H9 (cell line): ENCODE measurements around the gene ARID3A. TPM values are rescaled to one million over a fixed set of nuclear protein-coding genes. Genes with fewer than 3 reads are reported as not detected.

ENCODE experiments used
- DNase-seq: peaks from one replicate; pipeline ENCODE4 v3.0.0-alpha.2; 2017
- H2AFZ ChIP-seq: one replicate; pipeline ENCODE4 v1.6.1; 2013; ENCODE audit warnings: mild to moderate bottlenecking, low read length, control low read depth, moderate library complexity
- H2AK5ac ChIP-seq: 2 replicates; pipeline ENCODE4 v1.6.1; 2013; ENCODE audit warnings: low read length, control low read depth, mixed read lengths; ENCODE audit not compliant: insufficient read length
- H2BK120ac ChIP-seq: one replicate; pipeline ENCODE4 v1.6.1; 2013; ENCODE audit warnings: low read depth, mild to moderate bottlenecking, low read length, control low read depth, inconsistent platforms; ENCODE audit not compliant: poor library complexity, severe bottlenecking
- H2BK12ac ChIP-seq: 2 replicates; pipeline ENCODE4 v1.6.1; 2013; ENCODE audit warnings: low read length, control low read depth, mixed read lengths, low read depth; ENCODE audit not compliant: insufficient read length
- H2BK15ac ChIP-seq: 2 replicates; pipeline ENCODE4 v1.6.1; 2013; ENCODE audit warnings: low read depth, low read length, control low read depth
- H2BK20ac ChIP-seq: one replicate; pipeline ENCODE4 v1.6.1; 2013; ENCODE audit warnings: low read depth, mild to moderate bottlenecking, low read length, control low read depth, inconsistent platforms; ENCODE audit not compliant: poor library complexity, severe bottlenecking
- H2BK5ac ChIP-seq: 2 replicates; pipeline ENCODE4 v1.6.1; 2013; ENCODE audit warnings: low read length, control low read depth, mixed read lengths; ENCODE audit not compliant: insufficient read length
- H3K14ac ChIP-seq: 2 replicates; pipeline ENCODE4 v1.6.1; 2013; ENCODE audit warnings: low read length, control low read depth; ENCODE audit not compliant: insufficient read depth
- H3K18ac ChIP-seq: 2 replicates; pipeline ENCODE4 v1.6.1; 2013; ENCODE audit warnings: low read depth, mild to moderate bottlenecking, mixed read lengths, low read length, control low read depth; ENCODE audit not compliant: insufficient read length
- H3K23ac ChIP-seq: 2 replicates; pipeline ENCODE4 v1.6.1; 2013; ENCODE audit warnings: low read length, control low read depth, mixed read lengths, low read depth; ENCODE audit not compliant: insufficient read length
- H3K23me2 ChIP-seq: 2 replicates; pipeline ENCODE4 v1.6.1; 2013; ENCODE audit warnings: low read depth, mild to moderate bottlenecking, mixed read lengths, low read length, control low read depth; ENCODE audit not compliant: insufficient read length, poor library complexity, severe bottlenecking
- H3K27ac ChIP-seq: 2 replicates; pipeline ENCODE4 v1.5.1; 2013; ENCODE audit warnings: low read length, control low read depth, mixed read lengths, low read depth; ENCODE audit not compliant: insufficient read length
- H3K27me3 ChIP-seq: 2 replicates; pipeline ENCODE4 v1.6.1; 2013; ENCODE audit warnings: low read length, control low read depth, inconsistent platforms; ENCODE audit not compliant: insufficient read depth
- H3K4ac ChIP-seq: 2 replicates; pipeline ENCODE4 v1.6.1; 2013; ENCODE audit warnings: low read depth, mild to moderate bottlenecking, control low read depth, inconsistent platforms, low read length, moderate library complexity
- H3K4me1 ChIP-seq: 2 replicates; pipeline ENCODE4 v1.6.1; 2013; ENCODE audit warnings: low read length, control low read depth, inconsistent platforms; ENCODE audit not compliant: insufficient read depth
- H3K4me2 ChIP-seq: 2 replicates; pipeline ENCODE4 v1.6.1; 2013; ENCODE audit warnings: low read length, control low read depth, mixed read lengths; ENCODE audit not compliant: insufficient read length, insufficient read depth
- H3K56ac ChIP-seq: 2 replicates; pipeline ENCODE4 v1.6.1; 2013; ENCODE audit warnings: low read depth, mild to moderate bottlenecking, mixed read lengths, low read length, control low read depth; ENCODE audit not compliant: insufficient read length
- H3K79me1 ChIP-seq: 2 replicates; pipeline ENCODE4 v1.6.1; 2013; ENCODE audit warnings: low read depth, mild to moderate bottlenecking, moderate library complexity, low read length, control low read depth, inconsistent platforms; ENCODE audit not compliant: insufficient read depth, poor library complexity, severe bottlenecking
- H3K79me2 ChIP-seq: 2 replicates; pipeline ENCODE4 v1.6.1; 2013; ENCODE audit warnings: low read length, control low read depth, inconsistent platforms; ENCODE audit not compliant: insufficient read depth
- H3K9ac ChIP-seq: 2 replicates; pipeline ENCODE4 v1.6.1; 2013; ENCODE audit warnings: low read length, control low read depth, mixed read lengths; ENCODE audit not compliant: insufficient read length; ENCODE audit errors: extremely low read depth
- H3K9me3 ChIP-seq: one replicate; pipeline ENCODE4 v1.6.1; 2013; ENCODE audit warnings: low read depth, low read length, inconsistent platforms; ENCODE audit not compliant: control insufficient read depth
- H3T11ph ChIP-seq: one replicate; pipeline ENCODE4 v1.6.1; 2013; ENCODE audit warnings: mild to moderate bottlenecking, low read length, control low read depth, inconsistent platforms
- H4K20me1 ChIP-seq: one replicate; pipeline ENCODE4 v1.6.1; 2013; ENCODE audit not compliant: control insufficient read depth, insufficient read length, insufficient read depth
- H4K5ac ChIP-seq: 2 replicates; pipeline ENCODE4 v1.6.1; 2013; ENCODE audit warnings: low read depth, mild to moderate bottlenecking, mixed read lengths, low read length, control low read depth; ENCODE audit not compliant: insufficient read length
- H4K8ac ChIP-seq: replicated peaks from 2 replicates; pipeline ENCODE4 v1.6.1; 2013; ENCODE audit warnings: low read length, control low read depth, mixed read lengths, low read depth; ENCODE audit not compliant: insufficient read length
- H4K91ac ChIP-seq: 2 replicates; pipeline ENCODE4 v1.6.1; 2013; ENCODE audit warnings: low read depth, mild to moderate bottlenecking, moderate library complexity, mixed read lengths, low read length, control low read depth; ENCODE audit not compliant: insufficient read length
- H3K27ac Mint-ChIP-seq, 3 experiments: 2 replicates in 2 of 3; 3 replicates in 1 of 3; pipeline ENCODE4 v1.8.0; 2020 to 2021; ENCODE audit warnings: mixed read lengths in 3 of 3, mild to moderate bottlenecking in 1 of 3, moderate library complexity in 1 of 3
- H3K27me3 Mint-ChIP-seq: 2 replicates; pipeline ENCODE4 v1.8.0; 2021; ENCODE audit warnings: low read depth, mild to moderate bottlenecking, moderate library complexity, mixed read lengths
- H3K36me3 Mint-ChIP-seq, 3 experiments: 2 replicates in 2 of 3; 3 replicates in 1 of 3; pipeline ENCODE4 v1.8.0; 2020 to 2021; ENCODE audit warnings: low read depth in 3 of 3, mixed read lengths in 3 of 3; ENCODE audit not compliant: insufficient read depth in 1 of 3
- H3K4me1 Mint-ChIP-seq, 2 experiments: 2 replicates each; pipeline ENCODE4 v1.8.0; 2020; ENCODE audit warnings: mixed read lengths in 2 of 2
- H3K4me3 Mint-ChIP-seq, 2 experiments: 2 replicates in 1 of 2; 3 replicates in 1 of 2; pipeline ENCODE4 v1.8.0; 2020 to 2021; ENCODE audit warnings: mild to moderate bottlenecking in 2 of 2, mixed read lengths in 2 of 2, moderate library complexity in 1 of 2
- H3K9me3 Mint-ChIP-seq, 2 experiments: 2 replicates in 1 of 2; 3 replicates in 1 of 2; pipeline ENCODE4 v1.8.0; 2020; ENCODE audit warnings: mild to moderate bottlenecking in 2 of 2, mixed read lengths in 2 of 2, moderate library complexity in 1 of 2
- CTCF ChIP-seq: fragments of 200-600 bp; sonication (generic); conservative IDR thresholded peaks from 3 replicates; pipeline ENCODE4 v1.8.0; 2021; ENCODE audit warnings: antibody characterized with exemption, mild to moderate bottlenecking
- WGBS: extraction: QIAGEN DNeasy Blood & Tissue Kit; methylation state at CpG from one replicate; pipeline ENCODE4 v1.1.7; 2013; ENCODE audit warnings: missing lambda C conversion rate, low lambda C conversion rate, mixed read lengths; ENCODE audit not compliant: insufficient read length; ENCODE audit errors: extremely low coverage; 5-methylcytosine and 5-hydroxymethylcytosine counted together
- total RNA-seq: library from RNA; stranded (reverse); gene quantifications from 2 replicates; pipeline ENCODE4 v1.2.1, GENCODE V29; 2021

The ARID3A gene
- total RNA-seq, 1 experiment from 2014 or later: 98.3 TPM

- H3K4ac ChIP-seq: no peak overlapping the region
- H4K91ac ChIP-seq: no peak overlapping the region
- H4K5ac ChIP-seq: no peak overlapping the region
- H3K23me2 ChIP-seq: peaks cover 4% of the 10 kb centered on the region
- no peaks in the 10 kb centered on the region for H3K9me3 ChIP-seq
- no peak overlapping the region for H3K9ac ChIP-seq
- H2BK12ac ChIP-seq: no peak overlapping the region
- peaks cover 4% of the 10 kb centered on the region; the same call in 1 of the 2 replicates for H3K27me3 Mint-ChIP-seq
- peaks cover 2% of the 10 kb centered on the region for H4K20me1 ChIP-seq
- no peaks in the 10 kb centered on the region for H3K4me1 ChIP-seq
- H2BK5ac ChIP-seq: no peak overlapping the region
- no peak overlapping the region for H3K18ac ChIP-seq
- no peaks in the 10 kb centered on the region; the same call in 1 of the 2 replicates for H3K79me2 ChIP-seq
- no peak overlapping the region for H2BK20ac ChIP-seq
- no peaks in the 10 kb centered on the region for H3K79me1 ChIP-seq
- no peaks in the 10 kb centered on the region; a peak in 1 of 5 replicates for H3K9me3 Mint-ChIP-seq
- no peak overlapping the region for H3K14ac ChIP-seq
- TF ChIP-seq CTCF: no peak
- H3K27ac ChIP-seq: no peak overlapping the region
- H3K27me3 ChIP-seq: no peaks in the 10 kb centered on the region
- H3K23ac ChIP-seq: no peak overlapping the region
- no peak overlapping the region for H3K4me2 ChIP-seq
- peak overlapping the region in 1 of 2 experiments; percentile 53; a peak in 2 of 5 replicates for H3K4me3 Mint-ChIP-seq
- no peak overlapping the region for H2BK120ac ChIP-seq
- peaks cover 0 to 37% (median 28%) of the 10 kb centered on the region in 3 experiments; a peak in 6 of 7 replicates for H3K36me3 Mint-ChIP-seq
- no peak overlapping the region for H3K56ac ChIP-seq
- no peak overlapping the region for H4K8ac ChIP-seq
- no peak overlapping the region for H2AFZ ChIP-seq
- H3K4me1 Mint-ChIP-seq: peaks cover 3 to 4% of the 10 kb centered on the region in 2 experiments; a peak in 2 of 4 replicates
- no peak overlapping the region for H3T11ph ChIP-seq
- no peak overlapping the region for H3K27ac Mint-ChIP-seq
- H2BK15ac ChIP-seq: no peak overlapping the region
- no CpG with 5 or more reads among the region's 30 CpGs for WGBS
- DNase-seq: no peak
- H2AK5ac ChIP-seq: no peak overlapping the region
Measured at GRCh38 chr19:888581-889385, 37.1 kb upstream of the ARID3A start.
